ENCODE results near the gene CPNE4.

The CPNE4 gene

GRCh38 chr3:131735544-131735943, 299.3 kb downstream of the CPNE4 start:
- DNase-seq (ENCODE audit: low read depth): no peak

- no peak for DNase-seq (ENCODE audit: low read depth)
These were observed 299.7 kb downstream of the CPNE4 start for GRCh38 chr3:131735116-131735515.

- no peak for DNase-seq (ENCODE audit: low read depth)
These were observed 301.6 kb downstream of the CPNE4 start for GRCh38 chr3:131733086-131733841.

- no peak for DNase-seq (ENCODE audit: low read depth)
These were observed 303.1 kb downstream of the CPNE4 start for GRCh38 chr3:131731709-131732108.

- no peak for DNase-seq (ENCODE audit: low read depth)
These were observed 304.2 kb downstream of the CPNE4 start for GRCh38 chr3:131730581-131730980.

- no peak for DNase-seq (ENCODE audit: low read depth)
These were observed 305.2 kb downstream of the CPNE4 start for GRCh38 chr3:131729643-131730017.

- no peak for DNase-seq (ENCODE audit: low read depth)
These were observed 305.7 kb downstream of the CPNE4 start for GRCh38 chr3:131728898-131729642.

GRCh38 chr3:131725414-131725813, 309.4 kb downstream of the CPNE4 start:
- DNase-seq (ENCODE audit: low read depth): no peak

- DNase-seq (ENCODE audit: low read depth): no peak
These were observed 311.5 kb downstream of the CPNE4 start for GRCh38 chr3:131723343-131723742.

- no peak for DNase-seq (ENCODE audit: low read depth)
These were observed 317.3 kb downstream of the CPNE4 start for GRCh38 chr3:131717493-131717892.

GRCh38 chr3:131716943-131717342, 317.9 kb downstream of the CPNE4 start:
- DNase-seq (ENCODE audit: low read depth): no peak

GRCh38 chr3:131716007-131716406, 318.8 kb downstream of the CPNE4 start:
- no peak for DNase-seq (ENCODE audit: low read depth)

- DNase-seq (ENCODE audit: low read depth): no peak
These were observed 320.1 kb downstream of the CPNE4 start for GRCh38 chr3:131714585-131715220.

GRCh38 chr3:131713416-131714123, 321.2 kb downstream of the CPNE4 start:
- no peak for DNase-seq (ENCODE audit: low read depth)

GRCh38 chr3:131712662-131713061, 322.2 kb downstream of the CPNE4 start:
- DNase-seq (ENCODE audit: low read depth): no peak

GRCh38 chr3:131711114-131711768, 323.6 kb downstream of the CPNE4 start:
- no peak for DNase-seq (ENCODE audit: low read depth)

- DNase-seq (ENCODE audit: low read depth): no peak
These were observed 326.6 kb downstream of the CPNE4 start for GRCh38 chr3:131708241-131708640.

- DNase-seq (ENCODE audit: low read depth): no peak
These were observed 329.2 kb downstream of the CPNE4 start for GRCh38 chr3:131705558-131706051.

GRCh38 chr3:131705099-131705498, 329.7 kb downstream of the CPNE4 start:
- DNase-seq (ENCODE audit: low read depth): no peak

- no peak for DNase-seq (ENCODE audit: low read depth)
These were observed 330.7 kb downstream of the CPNE4 start for GRCh38 chr3:131704098-131704497.

- no peak for DNase-seq (ENCODE audit: low read depth)
These were observed 332.7 kb downstream of the CPNE4 start for GRCh38 chr3:131702146-131702545.

All from T-helper 22 cell (primary cell).